Fibroblast of skin of abdomen (primary cell): ENCODE measurements around the gene GTF2A1.

Experiments
- DNase-seq: peaks from one replicate; pipeline ENCODE4 v3.0.0-alpha.2; 2013

Gene GTF2A1

GRCh38 chr14:81132468-81132867, 88.3 kb downstream of the GTF2A1 start:
- DNase-seq = no peak

GRCh38 chr14:81129242-81129641, 91.5 kb downstream of the GTF2A1 start:
- no peak for DNase-seq

GRCh38 chr14:81127785-81128184, 93.0 kb downstream of the GTF2A1 start:
- no peak for DNase-seq

- DNase-seq = no peak
Measured at GRCh38 chr14:81125536-81125935, 95.2 kb downstream of the GTF2A1 start.
